ENCODE results near the gene MLLT10.

- TF ChIP-seq CTCF (IDR thresholded peaks at IDR 0.05): no peak
- no peak for TF ChIP-seq POLR2A (IDR thresholded peaks at IDR 0.05)
- TF ChIP-seq POLR2AphosphoS5 (IDR thresholded peaks at IDR 0.05; ENCODE audit: insufficient read depth in 1 of 2, low read depth in 1 of 2): no peak
Measured at GRCh38 chr10:21535494-21535965, 1.5 kb downstream of the MLLT10 start.

Measured in vagina (tissue), 2 donors.